ENCODE measurements around the gene NR1D2. TPM values are rescaled to one million over a fixed set of nuclear protein-coding genes. Genes with fewer than 3 reads are reported as not detected.

Gene NR1D2
- total RNA-seq, 2 experiments from 2014 or later, result 5.0 to 5.7 TPM

DNA sequence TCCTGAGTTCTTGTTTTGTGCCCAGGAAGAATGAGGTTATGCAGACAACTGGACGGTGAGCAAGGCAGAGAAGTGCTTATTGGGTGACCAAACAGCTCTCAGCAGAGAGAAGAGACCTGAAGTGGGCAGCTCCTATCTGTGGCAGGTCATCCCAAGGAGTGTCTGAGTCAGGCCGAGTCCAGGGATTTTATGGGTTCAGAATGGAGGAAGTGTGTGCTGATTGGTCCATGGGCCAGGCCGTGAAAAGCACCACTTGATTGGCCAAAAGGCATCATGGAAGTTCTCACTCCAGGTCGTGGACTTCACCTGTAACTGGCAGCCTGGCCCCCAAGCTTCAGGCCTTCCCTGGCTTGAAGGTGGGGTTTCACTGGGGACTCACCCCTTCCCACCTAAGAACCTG lies 74.5 kb downstream of the NR1D2 start:
- Histone ChIP-seq H3K4me3 (ENCODE audit: low read depth, low read length, poor library complexity, severe bottlenecking) (no peak overlapping the region), H3K4me2 (ENCODE audit: low read length) (no peak overlapping the region), H3K36me3 (ENCODE audit: insufficient read depth, low read length) (no peaks in the 10 kb centered on the region), H3K79me2 (ENCODE audit: insufficient read depth, low read depth, low read length) (no peaks in the 10 kb centered on the region), H3K27ac (ENCODE audit: low read depth, low read length, poor library complexity, severe bottlenecking) (no peak overlapping the region), H3K9me2 (ENCODE audit: insufficient read depth, low read length) (no peaks in the 10 kb centered on the region), H4K20me1 (ENCODE audit: insufficient read depth, low read length) (no peaks in the 10 kb centered on the region), H2AFZ (ENCODE audit: low read length) (no peak overlapping the region), H3K9me3 (ENCODE audit: low read length) (no peaks in the 10 kb centered on the region), H3K4me1 (ENCODE audit: insufficient read depth, low read length, poor library complexity, severe bottlenecking) (no peaks in the 10 kb centered on the region)
- ChIA-PET CTCF (ENCODE audit: unreplicated experiment) (no interaction called here), POLR2A (no interaction called here)
- BruUV-seq (replicated peaks), result no TSS peak
- TF ChIP-seq EZH2phosphoT487 (IDR thresholded peaks at IDR 0.05; ENCODE audit: borderline replicate concordance, low read depth, low read length), result no peak
- TF ChIP-seq, protein P1, sequence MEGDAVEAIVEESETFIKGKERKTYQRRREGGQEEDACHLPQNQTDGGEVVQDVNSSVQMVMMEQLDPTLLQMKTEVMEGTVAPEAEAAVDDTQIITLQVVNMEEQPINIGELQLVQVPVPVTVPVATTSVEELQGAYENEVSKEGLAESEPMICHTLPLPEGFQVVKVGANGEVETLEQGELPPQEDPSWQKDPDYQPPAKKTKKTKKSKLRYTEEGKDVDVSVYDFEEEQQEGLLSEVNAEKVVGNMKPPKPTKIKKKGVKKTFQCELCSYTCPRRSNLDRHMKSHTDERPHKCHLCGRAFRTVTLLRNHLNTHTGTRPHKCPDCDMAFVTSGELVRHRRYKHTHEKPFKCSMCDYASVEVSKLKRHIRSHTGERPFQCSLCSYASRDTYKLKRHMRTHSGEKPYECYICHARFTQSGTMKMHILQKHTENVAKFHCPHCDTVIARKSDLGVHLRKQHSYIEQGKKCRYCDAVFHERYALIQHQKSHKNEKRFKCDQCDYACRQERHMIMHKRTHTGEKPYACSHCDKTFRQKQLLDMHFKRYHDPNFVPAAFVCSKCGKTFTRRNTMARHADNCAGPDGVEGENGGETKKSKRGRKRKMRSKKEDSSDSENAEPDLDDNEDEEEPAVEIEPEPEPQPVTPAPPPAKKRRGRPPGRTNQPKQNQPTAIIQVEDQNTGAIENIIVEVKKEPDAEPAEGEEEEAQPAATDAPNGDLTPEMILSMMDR (conservative IDR thresholded peaks at IDR 0.05; ENCODE audit: low read length), result no peak
- no peak for DNase-seq (ENCODE audit: low spot score)
- intact Hi-C loops (cut with micrococcal nuclease; ENCODE audit: unreplicated experiment), result no loop called here

DNA sequence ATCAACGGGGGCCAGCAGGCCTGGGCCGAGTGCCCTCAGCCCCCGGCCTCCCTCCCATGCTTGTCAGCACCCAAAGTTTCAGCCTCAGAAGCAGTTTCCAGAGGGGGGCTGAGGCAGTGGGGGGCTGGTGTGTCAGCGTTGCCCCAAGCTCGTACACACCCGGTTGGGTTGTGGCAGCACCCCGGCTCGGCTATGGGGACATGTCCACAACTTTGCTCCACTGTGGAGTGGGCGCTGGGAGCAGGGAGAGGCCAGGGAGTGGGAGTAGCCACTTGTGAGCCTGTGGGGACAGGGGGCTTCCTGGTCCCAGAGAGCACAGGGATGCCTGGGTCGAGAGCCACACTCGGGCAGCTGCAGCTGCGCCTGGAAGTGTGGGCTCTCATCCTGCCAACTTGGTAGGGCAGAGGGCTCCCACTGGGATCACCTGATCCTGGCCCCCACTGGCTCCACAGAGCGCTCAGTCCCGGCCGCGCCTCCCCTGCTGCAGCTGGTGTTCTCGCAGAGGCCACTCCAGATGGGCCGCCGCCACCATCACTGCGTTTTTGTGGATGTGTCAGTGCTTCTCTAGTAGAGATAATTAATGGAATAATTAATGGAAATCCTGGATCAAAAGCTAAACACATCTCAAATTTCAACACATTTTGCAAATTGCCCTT lies 75.1 kb downstream of the NR1D2 start:
- Histone ChIP-seq H3K36me3 (ENCODE audit: insufficient read depth, low read length) (no peaks in the 10 kb centered on the region), H3K27ac (ENCODE audit: low read depth, low read length, poor library complexity, severe bottlenecking) (no peak overlapping the region), H3K9me3 (ENCODE audit: low read length) (no peaks in the 10 kb centered on the region), H3K79me2 (ENCODE audit: insufficient read depth, low read depth, low read length) (no peaks in the 10 kb centered on the region), H3K4me3 (ENCODE audit: low read depth, low read length, poor library complexity, severe bottlenecking) (no peak overlapping the region), H3K4me1 (ENCODE audit: insufficient read depth, low read length, poor library complexity, severe bottlenecking) (no peaks in the 10 kb centered on the region), H3K4me2 (ENCODE audit: low read length) (no peak overlapping the region), H3K9me2 (ENCODE audit: insufficient read depth, low read length) (no peaks in the 10 kb centered on the region), H2AFZ (ENCODE audit: low read length) (no peak overlapping the region), H4K20me1 (ENCODE audit: insufficient read depth, low read length) (no peaks in the 10 kb centered on the region)
- ChIA-PET CTCF (ENCODE audit: unreplicated experiment) (no interaction called here), POLR2A (no interaction called here)
- no peak for TF ChIP-seq EZH2phosphoT487 (IDR thresholded peaks at IDR 0.05; ENCODE audit: borderline replicate concordance, low read depth, low read length)
- TF ChIP-seq, protein P1 (conservative IDR thresholded peaks at IDR 0.05; ENCODE audit: low read length), result no peak
- no peak for DNase-seq (ENCODE audit: low spot score)
- BruUV-seq (replicated peaks), result no TSS peak
- intact Hi-C loops (cut with micrococcal nuclease; ENCODE audit: unreplicated experiment), result no loop called here

DNA sequence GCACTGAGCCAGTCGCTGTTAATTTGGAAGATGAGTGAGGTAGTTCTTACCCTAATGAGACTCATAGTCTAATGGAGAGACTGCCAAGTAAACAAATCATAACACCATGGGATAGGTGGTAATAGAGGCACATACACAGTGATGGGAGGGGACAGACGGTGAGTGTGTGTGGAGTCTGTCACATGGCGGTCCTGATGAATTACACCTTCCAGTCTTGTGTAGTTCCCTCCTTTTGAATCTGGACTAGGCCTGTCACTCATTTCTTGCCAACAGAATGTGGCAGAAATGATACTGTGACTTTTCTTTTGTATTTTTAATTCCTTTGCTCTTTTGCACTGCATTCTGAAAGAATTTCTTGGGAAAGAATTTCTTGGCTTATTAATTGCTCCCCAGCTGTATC lies 78.1 kb downstream of the NR1D2 start:
- Histone ChIP-seq H3K4me1 (ENCODE audit: insufficient read depth, low read length, poor library complexity, severe bottlenecking) (no peaks in the 10 kb centered on the region), H3K4me3 (ENCODE audit: low read depth, low read length, poor library complexity, severe bottlenecking) (no peak overlapping the region), H3K9me2 (ENCODE audit: insufficient read depth, low read length) (no peaks in the 10 kb centered on the region), H3K9me3 (ENCODE audit: low read length) (no peaks in the 10 kb centered on the region), H3K27ac (ENCODE audit: low read depth, low read length, poor library complexity, severe bottlenecking) (no peak overlapping the region), H2AFZ (ENCODE audit: low read length) (no peak overlapping the region), H3K79me2 (ENCODE audit: insufficient read depth, low read depth, low read length) (no peaks in the 10 kb centered on the region), H3K4me2 (ENCODE audit: low read length) (no peak overlapping the region), H3K36me3 (ENCODE audit: insufficient read depth, low read length) (no peaks in the 10 kb centered on the region), H4K20me1 (ENCODE audit: insufficient read depth, low read length) (no peaks in the 10 kb centered on the region)
- BruUV-seq (replicated peaks), result no TSS peak
- TF ChIP-seq EZH2phosphoT487 (IDR thresholded peaks at IDR 0.05; ENCODE audit: borderline replicate concordance, low read depth, low read length), result no peak
- TF ChIP-seq, protein P1 (conservative IDR thresholded peaks at IDR 0.05; ENCODE audit: low read length), result no peak
- ChIA-PET POLR2A (no interaction called here), CTCF (ENCODE audit: unreplicated experiment) (no interaction called here)
- intact Hi-C loops (cut with micrococcal nuclease; ENCODE audit: unreplicated experiment), result no loop called here
- no peak for DNase-seq (ENCODE audit: low spot score)

All from OCI-LY7 (cell line).